Adrenal gland (tissue), 12 donors: ENCODE results near the gene GNB1L. TPM values are rescaled to one million over a fixed set of nuclear protein-coding genes. Genes with fewer than 3 reads are reported as not detected.

Source experiments
- DNase-seq, 7 donors: peaks; one replicate each; pipeline ENCODE4 v3.0.0-alpha.2; 2019 to 2020
- H3K27ac ChIP-seq, 5 donors: fragments of 200-600 bp; sonication (generic) in 4 of 5; 1 replicate in 3 of 5; 2 replicates in 2 of 5; pipeline versions ENCODE4 v1.5.1 to v1.8.0; 2016 to 2020; ENCODE audit warnings: mild to moderate bottlenecking in 1 of 5
- H3K27me3 ChIP-seq: fragments of 200-600 bp; 2 replicates; pipeline ENCODE4 v1.8.0; 2021
- H3K36me3 ChIP-seq, 2 donors: fragments of 200-600 bp; replicated peaks in 1 of 2; 1 replicate in 1 of 2; 2 replicates in 1 of 2; pipeline versions ENCODE4 v1.5.1 to v1.8.0; 2018 to 2022
- H3K4me1 ChIP-seq, 2 donors: fragments of 200-600 bp; replicated peaks in 1 of 2; 1 replicate in 1 of 2; 2 replicates in 1 of 2; pipeline versions ENCODE4 v1.5.1 to v1.8.0; 2018 to 2021
- H3K4me3 ChIP-seq, 4 donors: fragments of 200-600 bp; sonication (generic) in 3 of 4; one replicate each; pipeline ENCODE4 v1.5.1; 2016 to 2018
- H3K9me3 ChIP-seq, 3 donors: fragments of 200-600 bp; sonication (generic) in 1 of 3; replicated peaks in 1 of 3; 1 replicate in 2 of 3; 2 replicates in 1 of 3; pipeline versions ENCODE4 v1.5.1 to v1.8.0; 2016 to 2021
- CTCF ChIP-seq, 6 experiments: fragments of 450-650 bp in 4 of 6; fragments of 200-600 bp in 2 of 6; sonication (generic) in 1 of 6; IDR thresholded peaks; 1 replicate in 5 of 6; 2 replicates in 1 of 6; pipeline versions ENCODE4 v1.5.1 to v1.8.0; 2016 to 2021; ENCODE audit warnings: antibody characterized with exemption in 6 of 6, mild to moderate bottlenecking in 2 of 6, moderate library complexity in 1 of 6
- POLR2A ChIP-seq, 2 donors: fragments of 450-650 bp; IDR thresholded peaks; one replicate each; pipeline ENCODE4 v1.6.1; 2017; ENCODE audit warnings: antibody characterized with exemption in 2 of 2, mild to moderate bottlenecking in 2 of 2, moderate library complexity in 1 of 2
- WGBS, 4 donors: extraction: QIAGEN DNeasy Blood & Tissue Kit in 2 of 4; methylation state at CpG; one replicate each; pipeline versions ENCODE4 v1.1.5 to v1.1.7; 2013 to 2017; 5-methylcytosine and 5-hydroxymethylcytosine counted together
- intact Hi-C, 2 donors: fragments of 100-400 bp; cut with DNase I; formaldehyde crosslinking; loops; one replicate each; pipeline versions ENCODE4 v1.14.1 to v1.15.0; 2022 to 2023
- polyA plus RNA-seq, 3 donors: library from polyadenylated mRNA; stranded (reverse); fragments of 200-250 nt in 2 of 3; fragments of 350-450 nt in 1 of 3; fragmentation: Illumina TruSeq in 1 of 3; extraction: RNeasy Lipid Tissue Mini Kit (QIAGEN cat#74804) in 1 of 3; gene quantifications; one replicate each; pipeline ENCODE4 v1.2.3, GENCODE V29; 2013 to 2014
- total RNA-seq, 9 donors: library from RNA; depleted of rRNA in 4 of 9; stranded (reverse); fragments of >200 nt in 4 of 9; fragments of 120-200 nt in 1 of 9; fragmentation: NEBNext Ultra II Directional in 1 of 9; extraction: Animal tissue kit (Norgen Biotek cat#: 25700) in 1 of 9; gene quantifications; one replicate each; pipeline versions ENCODE4 v1.1.0 to v1.2.4, GENCODE V29; 2013 to 2023
- donor health status: healthy with polysubstance abuse.
- donor health status: Bipolar disorder and iron deficiency.
- donor health status: DM: yes; HTN: yes; CAD: no.
- donor health status: DM: no; HTN: no; CAD: no.
- donor health status: DM: no; HTN: no; CAD: no.
- donor health status: DM: yes; HTN: yes; CAD: no.

Gene GNB1L
- total and polyA plus RNA-seq, 12 donors, result 0.26 to 6.6 (median 4.2) TPM; not detected in 1

- Histone ChIP-seq H3K4me3 (no peak overlapping the region), H3K9me3 (no peaks in the 10 kb centered on the region), H3K27me3 (peaks cover 50% of the 10 kb centered on the region), H3K27ac (no peak overlapping the region), H3K4me1 (peaks cover 5 to 8% of the 10 kb centered on the region in 2 donors), H3K36me3 (no peaks in the 10 kb centered on the region)
- no peak for DNase-seq
- WGBS, 4 donors, result 53 to 72% (median 71%) methylated on average over 5 to 14 of the region's 14 CpGs
- TF ChIP-seq POLR2A (IDR thresholded peaks at IDR 0.05), result no peak
- TF ChIP-seq CTCF (IDR thresholded peaks at IDR 0.05), result no peak
- intact Hi-C loops, result no loop called here
Measured at GRCh38 chr22:19753996-19754700, 100.5 kb downstream of the GNB1L start.

DNA sequence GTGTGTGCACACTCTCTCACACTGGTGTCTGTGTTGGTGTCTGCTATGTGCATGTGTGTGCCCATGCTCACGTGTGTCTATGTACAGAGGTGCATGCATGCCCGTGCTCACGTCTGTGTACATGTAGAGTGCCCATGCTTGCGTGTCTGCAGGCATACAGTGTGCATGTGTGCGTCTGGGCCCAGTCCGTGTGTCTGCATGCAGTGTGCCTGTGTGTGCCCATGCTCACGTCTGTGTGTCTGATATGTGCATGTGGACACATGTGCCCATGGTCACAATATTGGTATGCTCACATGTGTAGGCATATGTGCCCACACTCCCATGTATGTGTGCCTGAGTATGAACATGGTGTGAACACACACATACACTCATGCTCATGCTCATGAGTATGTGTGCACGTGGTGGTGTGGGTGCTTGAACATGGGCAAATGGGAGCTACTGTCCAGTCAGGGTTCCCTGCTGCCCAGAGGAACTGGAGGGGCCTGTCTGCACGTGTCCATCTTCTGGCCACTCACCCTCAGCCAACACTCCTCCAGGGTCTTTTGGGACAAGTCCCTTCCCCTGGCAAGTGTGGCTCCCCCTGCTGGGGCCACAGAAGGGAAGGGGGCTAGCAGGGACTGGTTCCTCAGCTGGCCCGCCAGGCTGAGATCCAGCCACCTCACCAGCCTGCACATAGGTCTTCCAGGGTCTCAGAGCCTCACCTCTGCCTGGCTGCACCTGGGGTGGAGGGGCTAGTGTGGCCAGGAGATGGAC is 101.4 kb downstream of the GNB1L start:
- Histone ChIP-seq H3K9me3 (no peaks in the 10 kb centered on the region), H3K4me3 (no peak overlapping the region), H3K27me3 (peaks cover 41% of the 10 kb centered on the region), H3K27ac (no peak overlapping the region), H3K36me3 (no peaks in the 10 kb centered on the region), H3K4me1 (peaks cover 5 to 8% of the 10 kb centered on the region in 2 donors)
- DNase-seq, result no peak
- 68 to 85% (median 80%) methylated on average over 8 to 10 of the region's 10 CpGs for WGBS, 4 donors
- intact Hi-C loops, result no loop called here
- TF ChIP-seq CTCF (IDR thresholded peaks at IDR 0.05), result no peak
- TF ChIP-seq POLR2A (IDR thresholded peaks at IDR 0.05), result no peak

DNA sequence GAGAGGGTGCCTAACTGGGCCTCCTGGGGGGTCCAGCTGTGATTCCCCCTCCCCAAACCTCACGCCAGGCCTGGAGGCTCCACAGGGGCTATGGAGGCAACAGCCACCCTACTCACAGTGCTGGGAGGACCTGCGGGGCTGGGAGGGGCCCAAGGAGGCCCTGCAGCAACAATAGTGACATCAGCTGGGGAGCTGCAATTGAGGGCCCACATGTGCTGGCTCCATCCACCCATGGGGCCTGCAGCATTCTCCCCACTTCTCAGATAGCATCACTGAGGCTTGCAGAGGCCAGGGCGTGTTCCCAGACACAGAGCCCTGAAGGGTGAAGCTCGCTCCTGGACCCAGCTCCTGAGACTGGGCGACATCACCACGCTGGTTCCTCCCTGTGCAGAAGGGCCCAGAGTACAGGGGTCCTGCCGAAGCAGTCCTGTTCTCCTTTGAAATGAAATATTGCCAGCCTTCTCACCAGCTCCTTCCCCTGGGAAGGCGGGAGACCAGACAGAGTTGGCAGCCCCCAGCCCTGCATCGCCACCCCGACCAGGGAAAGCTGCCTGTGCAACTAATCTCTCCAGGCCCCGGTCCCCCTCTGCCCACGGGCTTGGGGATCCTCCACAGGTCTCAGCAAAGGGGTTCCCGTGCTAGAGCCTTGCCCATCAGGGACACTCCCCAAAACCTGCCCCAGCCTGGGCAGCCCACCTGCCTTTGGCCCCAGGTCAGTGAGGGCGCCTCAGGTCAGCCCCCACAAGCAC is 103.0 kb downstream of the GNB1L start:
- intact Hi-C loops, result no loop called here
- H3K9me3 ChIP-seq, result no peaks in the 10 kb centered on the region
- WGBS, 4 donors, result 76 to 88% (median 84%) methylated on average over 8 to 14 of the region's 14 CpGs
- TF ChIP-seq CTCF (IDR thresholded peaks at IDR 0.05) (no peak), POLR2A (IDR thresholded peaks at IDR 0.05) (no peak)
- no peak for DNase-seq
- H3K27me3 ChIP-seq, result peaks cover 32% of the 10 kb centered on the region
- no peaks in the 10 kb centered on the region for H3K36me3 ChIP-seq
- peaks cover 0 to 3% of the 10 kb centered on the region in 2 donors for H3K4me1 ChIP-seq
- H3K4me3 ChIP-seq, result no peak overlapping the region
- H3K27ac ChIP-seq, result no peak overlapping the region
